ENCODE measurements around the gene BCAS4. TPM values are rescaled to one million over a fixed set of nuclear protein-coding genes. Genes with fewer than 3 reads are reported as not detected.

BCAS4 gene
- total and polyA plus RNA-seq, 2 experiments from 2014 or later = 22.2 to 24.8 TPM

- Mint-ChIP-seq H3K9me3 (no peaks in the 10 kb centered on the region; the same call in 2 of the 3 replicates), H3K27ac (no peak overlapping the region), H3K4me1 (peaks cover 10% of the 10 kb centered on the region), H3K36me3 (ENCODE audit: low read depth) (peaks cover 2% of the 10 kb centered on the region; the same call in 2 of the 3 replicates), H3K27me3 (ENCODE audit: insufficient read depth, low read depth, poor library complexity) (peaks cover 7% of the 10 kb centered on the region), H3K4me3 (no peak overlapping the region)
- Histone ChIP-seq H3K27ac (ENCODE audit: low read depth) (no peak overlapping the region), H3K36me3 (ENCODE audit: insufficient read depth) (no peaks in the 10 kb centered on the region), H3K27me3 (ENCODE audit: insufficient read depth) (no peaks in the 10 kb centered on the region), H3K4me1 (ENCODE audit: insufficient read depth) (0 out of 2 replicates have a peak, but pooled peaks cover 8% of the 10 kb centered on the region), H3K79me2 (replicated peaks; ENCODE audit: insufficient read depth) (no peaks in the 10 kb centered on the region), H2AFZ (no peak overlapping the region), H3F3A (replicated peaks; ENCODE audit: low read depth) (no peaks in the 10 kb centered on the region), H3K4me3 (no peak overlapping the region), H4K20me1 (replicated peaks; ENCODE audit: insufficient read depth) (no peaks in the 10 kb centered on the region), H3K9me2 (ENCODE audit: insufficient read depth) (no peaks in the 10 kb centered on the region), H3K4me2 (no peak overlapping the region)
- ATAC-seq (no peak), DNase-seq (ENCODE audit: low spot score) (no peak)
- TF ChIP-seq CREB1 (CRISPR knock-in tag; IDR thresholded peaks at IDR 0.05; ENCODE audit: low read depth) = no peak
- TF ChIP-seq EZH2 (IDR thresholded peaks at IDR 0.05; ENCODE audit: low read depth, unreplicated experiment) = no peak
- TF ChIP-seq JUNB (IDR thresholded peaks at IDR 0.05; ENCODE audit: unreplicated experiment) = no peak
- TF ChIP-seq POLR2AphosphoS5 (IDR thresholded peaks at IDR 0.05; ENCODE audit: low read depth) = no peak
- no peak for TF ChIP-seq EZH2phosphoT487 (IDR thresholded peaks at IDR 0.05; ENCODE audit: unreplicated experiment)
- no peak for TF ChIP-seq NANOG (IDR thresholded peaks at IDR 0.05; ENCODE audit: borderline replicate concordance)
- TF ChIP-seq REST (IDR thresholded peaks at IDR 0.05; ENCODE audit: unreplicated experiment) = no peak
- TF ChIP-seq, protein P1, sequence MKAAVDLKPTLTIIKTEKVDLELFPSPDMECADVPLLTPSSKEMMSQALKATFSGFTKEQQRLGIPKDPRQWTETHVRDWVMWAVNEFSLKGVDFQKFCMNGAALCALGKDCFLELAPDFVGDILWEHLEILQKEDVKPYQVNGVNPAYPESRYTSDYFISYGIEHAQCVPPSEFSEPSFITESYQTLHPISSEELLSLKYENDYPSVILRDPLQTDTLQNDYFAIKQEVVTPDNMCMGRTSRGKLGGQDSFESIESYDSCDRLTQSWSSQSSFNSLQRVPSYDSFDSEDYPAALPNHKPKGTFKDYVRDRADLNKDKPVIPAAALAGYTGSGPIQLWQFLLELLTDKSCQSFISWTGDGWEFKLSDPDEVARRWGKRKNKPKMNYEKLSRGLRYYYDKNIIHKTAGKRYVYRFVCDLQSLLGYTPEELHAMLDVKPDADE (IDR thresholded peaks at IDR 0.05) = no peak
- TF ChIP-seq STAT1 (IDR thresholded peaks at IDR 0.05; ENCODE audit: unreplicated experiment) = no peak
Measured at GRCh38 chr20:50758469-50758868, 36.4 kb upstream of the BCAS4 start.

DNA sequence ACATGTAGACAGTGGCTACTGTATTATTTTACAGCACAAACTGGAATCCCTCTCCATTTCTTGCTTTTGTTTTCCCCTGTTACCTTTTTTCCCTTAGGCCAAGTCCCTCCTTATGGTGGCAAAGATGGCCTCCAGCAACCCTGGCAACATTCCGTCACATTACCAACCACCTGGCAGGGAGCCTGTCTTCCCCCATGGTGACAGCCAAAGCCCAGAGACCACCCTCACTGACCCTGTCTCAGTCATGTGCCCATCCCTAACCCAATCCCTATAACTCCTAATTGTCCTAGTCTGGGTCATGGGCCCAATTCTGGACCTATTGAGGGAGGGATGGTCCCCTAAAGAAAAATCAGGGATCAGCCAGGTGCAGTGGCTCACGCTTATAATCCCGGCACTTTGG, 35.9 kb upstream of the BCAS4 start:
- no peaks in the 10 kb centered on the region for H4K20me1 ChIP-seq (replicated peaks; ENCODE audit: insufficient read depth)
- no peaks in the 10 kb centered on the region for H3K36me3 ChIP-seq (ENCODE audit: insufficient read depth)
- H3K9me3 Mint-ChIP-seq = no peaks in the 10 kb centered on the region; the same call in 2 of the 3 replicates
- no peak overlapping the region for H3K4me2 ChIP-seq
- DNase-seq (ENCODE audit: low spot score) (no peak), ATAC-seq (no peak)
- H3K27ac ChIP-seq (ENCODE audit: low read depth) = no peak overlapping the region
- H3K4me3 Mint-ChIP-seq = no peak overlapping the region
- peaks cover 2% of the 10 kb centered on the region; the same call in 2 of the 3 replicates for H3K36me3 Mint-ChIP-seq (ENCODE audit: low read depth)
- H3K27me3 ChIP-seq (ENCODE audit: insufficient read depth) = no peaks in the 10 kb centered on the region
- no peak overlapping the region for H2AFZ ChIP-seq
- no peak overlapping the region for H3K27ac Mint-ChIP-seq
- H3K4me1 ChIP-seq (ENCODE audit: insufficient read depth) = 0 out of 2 replicates have a peak, but pooled peaks cover 8% of the 10 kb centered on the region
- H3K9me2 ChIP-seq (ENCODE audit: insufficient read depth) = no peaks in the 10 kb centered on the region
- H3K27me3 Mint-ChIP-seq (ENCODE audit: insufficient read depth, low read depth, poor library complexity) = peaks cover 11% of the 10 kb centered on the region
- H3K4me1 Mint-ChIP-seq = peaks cover 10% of the 10 kb centered on the region
- H3K79me2 ChIP-seq (replicated peaks; ENCODE audit: insufficient read depth) = no peaks in the 10 kb centered on the region
- H3F3A ChIP-seq (replicated peaks; ENCODE audit: low read depth) = no peaks in the 10 kb centered on the region
- no peak overlapping the region for H3K4me3 ChIP-seq
- TF ChIP-seq REST (IDR thresholded peaks at IDR 0.05; ENCODE audit: unreplicated experiment) (no peak), ZNF114 (CRISPR knock-in tag; IDR thresholded peaks at IDR 0.05) (no peak), EZH2phosphoT487 (IDR thresholded peaks at IDR 0.05; ENCODE audit: unreplicated experiment) (no peak)
- TF ChIP-seq, protein P1 (IDR thresholded peaks at IDR 0.05) = no peak

Measured in GM23338 (cell line).